HL-60 (cell line): ENCODE data around the gene ACVRL1.

Source experiments
- DNase-seq, 2 experiments: peaks; one replicate each; pipeline ENCODE4 v3.0.0-alpha.2; 2010 to 2020; ENCODE audit warnings: low read depth in 1 of 2, low spot score in 1 of 2
- H3K27ac ChIP-seq: fragments of 250-450 bp; sonication (Bioruptor Pico); replicated peaks from 2 replicates; pipeline ENCODE4 v1.5.1; 2020; ENCODE audit warnings: mild to moderate bottlenecking, moderate library complexity
- H3K27me3 ChIP-seq: fragments of 250-450 bp; sonication (Bioruptor Pico); 2 replicates; pipeline ENCODE4 v1.5.1; 2021; ENCODE audit warnings: mild to moderate bottlenecking, moderate library complexity; ENCODE audit not compliant: insufficient read depth, poor library complexity, severe bottlenecking
- H3K4me3 ChIP-seq: replicated peaks from 2 replicates; pipeline ENCODE4 v1.5.1; 2011; ENCODE audit warnings: mild to moderate bottlenecking, control low read depth, low read length; ENCODE audit not compliant: insufficient read depth
- CTCF ChIP-seq: IDR thresholded peaks from one replicate; pipeline ENCODE4 v1.5.1; 2011; ENCODE audit warnings: low read length, control low read depth, inconsistent platforms; ENCODE audit not compliant: insufficient read depth
- GABPA ChIP-seq: IDR thresholded peaks from 2 replicates; pipeline ENCODE4 v1.6.1; 2012; ENCODE audit warnings: low read depth
- POLR2AphosphoS5 ChIP-seq: IDR thresholded peaks from 2 replicates; pipeline ENCODE4 v1.6.1; 2012; ENCODE audit warnings: low read depth
- REST ChIP-seq: IDR thresholded peaks from 2 replicates; pipeline ENCODE4 v1.6.1; 2012; ENCODE audit warnings: low read depth; ENCODE audit not compliant: insufficient replicate concordance
- SPI1 ChIP-seq: IDR thresholded peaks from 2 replicates; pipeline ENCODE4 v1.6.1; 2012; ENCODE audit warnings: low read depth, mild to moderate bottlenecking, borderline replicate concordance

The ACVRL1 gene

GRCh38 chr12:51863933-51864832 is 43.1 kb upstream of the ACVRL1 start:
- no peak for TF ChIP-seq SPI1
- no peak for TF ChIP-seq GABPA
- no peak for TF ChIP-seq CTCF
- no peak for TF ChIP-seq REST
- TF ChIP-seq POLR2AphosphoS5, result no peak
- Histone ChIP-seq H3K27ac (no peak overlapping the region), H3K4me3 (no peak overlapping the region; the same call in 1 of the 2 replicates), H3K27me3 (peaks cover 21% of the 10 kb centered on the region)
- DNase-seq, result no peak

- Histone ChIP-seq H3K4me3 (no peak overlapping the region), H3K27ac (no peak overlapping the region), H3K27me3 (peaks cover 21% of the 10 kb centered on the region)
- TF ChIP-seq REST (no peak), SPI1 (no peak), POLR2AphosphoS5 (no peak), CTCF (no peak), GABPA (no peak)
- DNase-seq, result no peak
These were observed 42.3 kb upstream of the ACVRL1 start for GRCh38 chr12:51864833-51865670.

GRCh38 chr12:51865757-51866270 is 41.5 kb upstream of the ACVRL1 start:
- H3K27me3 ChIP-seq, result peaks cover 21% of the 10 kb centered on the region
- no peak overlapping the region for H3K4me3 ChIP-seq
- TF ChIP-seq CTCF (no peak), SPI1 (no peak), GABPA (no peak), POLR2AphosphoS5 (no peak), REST (no peak)
- no peak for DNase-seq
- no peak overlapping the region for H3K27ac ChIP-seq
